Pancreas (tissue), 10 donors: ENCODE results near the gene NPHS1. TPM values are rescaled to one million over a fixed set of nuclear protein-coding genes. Genes with fewer than 3 reads are reported as not detected.

ENCODE experiments used
- ATAC-seq, 4 donors: fragments of 200-7000 bp; cut with Tn5 transposase; one replicate each; pipeline versions ENCODE4 v1.8.0 to v1.9.1; 2020; ENCODE audit warnings: mild to moderate bottlenecking in 4 of 4, moderate library complexity in 4 of 4
- DNase-seq, 6 donors: peaks; one replicate each; pipeline ENCODE4 v3.0.0-alpha.2; 2020
- FAIRE-seq: peaks from 2 replicates; lab custom pipeline; 2012; peaks lifted over from hg19 to GRCh38; lab: Jason Lieb, UNC
- H3K27ac ChIP-seq, 4 donors: fragments of 200-600 bp; sonication (generic); 1 replicate in 3 of 4; 2 replicates in 1 of 4; pipeline versions ENCODE4 v1.5.0 to v1.8.0; 2020
- H3K27me3 ChIP-seq, 4 donors: fragments of 200-600 bp; one replicate each; pipeline ENCODE4 v1.8.0; 2021
- H3K36me3 ChIP-seq, 3 donors: fragments of 200-600 bp; sonication (generic) in 1 of 3; one replicate each; pipeline versions ENCODE4 v1.5.0 to v1.8.0; 2020 to 2021
- H3K4me1 ChIP-seq, 3 donors: fragments of 200-600 bp; one replicate each; pipeline ENCODE4 v1.8.0; 2021
- H3K4me3 ChIP-seq, 4 donors: fragments of 200-600 bp; sonication (generic) in 2 of 4; one replicate each; pipeline versions ENCODE4 v1.5.0 to v1.8.0; 2020 to 2021
- H3K9me3 ChIP-seq, 4 donors: fragments of 200-600 bp; one replicate each; pipeline ENCODE4 v1.8.0; 2021
- WGBS, 2 donors: extraction: QIAGEN DNeasy Blood & Tissue Kit; methylation state at CpG; one replicate each; pipeline ENCODE4 v1.1.7; 2013; 5-methylcytosine and 5-hydroxymethylcytosine counted together
- intact Hi-C, 3 donors: fragments of 100-400 bp; cut with DNase I; formaldehyde crosslinking; loops; one replicate each; pipeline versions ENCODE4 v1.11.1 to v1.14.2; 2022
- polyA plus RNA-seq, 2 donors: library from polyadenylated mRNA; stranded (reverse); fragments of 200-250 nt; gene quantifications; one replicate each; pipeline ENCODE4 v1.2.3, GENCODE V29; 2013
- total RNA-seq, 6 donors: library from RNA; stranded (reverse); fragmentation: NEBNext Ultra II Directional in 4 of 6; extraction: Animal tissue kit (Norgen Biotek cat#: 25700) in 4 of 6; gene quantifications; one replicate each; pipeline versions ENCODE4 v1.2.1 to v1.2.4, GENCODE V29; 2021 to 2023
- TF ChIP-seq, protein P1 (sequence below), 4 donors: fragments of 200-600 bp; sonication (generic) in 3 of 4; IDR thresholded peaks; one replicate each; pipeline versions ENCODE4 v1.5.0 to v1.8.0; 2021; ENCODE audit warnings: antibody characterized with exemption in 4 of 4
- donor health status: healthy with polysubstance abuse.
- donor health status: DM: no; HTN: no; CAD: no; lungs with moderate emphysema.
- donor health status: DM: no; HTN: no; CAD: no.
- donor health status: control.
- donor health status: control.
- donor health status: Bipolar disorder and iron deficiency.
- donor health status: DM: yes; HTN: yes; CAD: no.
- donor health status: DM: no; HTN: no; CAD: no.
- donor health status: DM: no; HTN: no; CAD: no.
- donor health status: DM: yes; HTN: yes; CAD: no.

NPHS1 gene
- total and polyA plus RNA-seq, 8 donors, result 11.5 to 32.3 (median 16.5) TPM

- H3K4me3 ChIP-seq, result no peak overlapping the region
- WGBS, 2 donors, result 52 to 56% methylated on average over 23 to 24 of the region's 24 CpGs
- no peaks in the 10 kb centered on the region for H3K27me3 ChIP-seq
- FAIRE-seq (no peak), ATAC-seq (no peak), DNase-seq (peak in 1 of 6 donors; percentile 58)
- peaks cover 0 to 5% (median 0%) of the 10 kb centered on the region in 3 donors for H3K36me3 ChIP-seq
- intact Hi-C loops, result no loop called here
- H3K4me1 ChIP-seq, result peaks cover 6 to 11% (median 9%) of the 10 kb centered on the region in 3 donors
- no peak overlapping the region for H3K27ac ChIP-seq
- H3K9me3 ChIP-seq, result no peaks in the 10 kb centered on the region
- TF ChIP-seq, protein P1, sequence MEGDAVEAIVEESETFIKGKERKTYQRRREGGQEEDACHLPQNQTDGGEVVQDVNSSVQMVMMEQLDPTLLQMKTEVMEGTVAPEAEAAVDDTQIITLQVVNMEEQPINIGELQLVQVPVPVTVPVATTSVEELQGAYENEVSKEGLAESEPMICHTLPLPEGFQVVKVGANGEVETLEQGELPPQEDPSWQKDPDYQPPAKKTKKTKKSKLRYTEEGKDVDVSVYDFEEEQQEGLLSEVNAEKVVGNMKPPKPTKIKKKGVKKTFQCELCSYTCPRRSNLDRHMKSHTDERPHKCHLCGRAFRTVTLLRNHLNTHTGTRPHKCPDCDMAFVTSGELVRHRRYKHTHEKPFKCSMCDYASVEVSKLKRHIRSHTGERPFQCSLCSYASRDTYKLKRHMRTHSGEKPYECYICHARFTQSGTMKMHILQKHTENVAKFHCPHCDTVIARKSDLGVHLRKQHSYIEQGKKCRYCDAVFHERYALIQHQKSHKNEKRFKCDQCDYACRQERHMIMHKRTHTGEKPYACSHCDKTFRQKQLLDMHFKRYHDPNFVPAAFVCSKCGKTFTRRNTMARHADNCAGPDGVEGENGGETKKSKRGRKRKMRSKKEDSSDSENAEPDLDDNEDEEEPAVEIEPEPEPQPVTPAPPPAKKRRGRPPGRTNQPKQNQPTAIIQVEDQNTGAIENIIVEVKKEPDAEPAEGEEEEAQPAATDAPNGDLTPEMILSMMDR (IDR thresholded peaks at IDR 0.05), result no peak
Measured at GRCh38 chr19:35860436-35860817, 8.1 kb upstream of the NPHS1 start.

DNA sequence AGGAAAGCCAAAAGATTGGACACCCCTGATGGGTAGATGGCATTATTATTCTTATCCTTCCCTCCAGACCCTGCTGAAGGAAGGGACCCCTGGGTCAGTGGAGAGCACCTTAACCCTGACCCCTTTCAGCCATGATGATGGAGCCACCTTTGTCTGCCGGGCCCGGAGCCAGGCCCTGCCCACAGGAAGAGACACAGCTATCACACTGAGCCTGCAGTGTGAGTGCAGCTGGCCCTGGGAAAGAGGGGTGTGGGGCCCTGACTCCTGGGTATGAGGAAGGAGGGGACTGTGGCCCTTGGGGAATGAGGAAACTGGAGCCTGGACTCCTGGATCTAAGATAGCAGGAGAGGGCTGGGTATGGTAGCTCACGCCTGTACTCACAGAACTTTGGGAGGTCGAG is 7.1 kb upstream of the NPHS1 start:
- TF ChIP-seq, protein P1 (IDR thresholded peaks at IDR 0.05), result no peak
- Histone ChIP-seq H3K4me3 (no peak overlapping the region), H3K4me1 (peaks cover 6 to 18% (median 17%) of the 10 kb centered on the region in 3 donors), H3K36me3 (peaks cover 0 to 5% (median 0%) of the 10 kb centered on the region in 3 donors), H3K27ac (no peak overlapping the region), H3K9me3 (no peaks in the 10 kb centered on the region), H3K27me3 (no peaks in the 10 kb centered on the region)
- intact Hi-C loops, result no loop called here
- DNase-seq, result peak in 4 of 6 donors; percentile 42 to 60 (median 50)
- WGBS, 2 donors, result 39 to 46% methylated on average over 4 of the region's 4 CpGs
- peak in 1 of 4 donors; percentile 12 for ATAC-seq
- FAIRE-seq, result no peak

DNA sequence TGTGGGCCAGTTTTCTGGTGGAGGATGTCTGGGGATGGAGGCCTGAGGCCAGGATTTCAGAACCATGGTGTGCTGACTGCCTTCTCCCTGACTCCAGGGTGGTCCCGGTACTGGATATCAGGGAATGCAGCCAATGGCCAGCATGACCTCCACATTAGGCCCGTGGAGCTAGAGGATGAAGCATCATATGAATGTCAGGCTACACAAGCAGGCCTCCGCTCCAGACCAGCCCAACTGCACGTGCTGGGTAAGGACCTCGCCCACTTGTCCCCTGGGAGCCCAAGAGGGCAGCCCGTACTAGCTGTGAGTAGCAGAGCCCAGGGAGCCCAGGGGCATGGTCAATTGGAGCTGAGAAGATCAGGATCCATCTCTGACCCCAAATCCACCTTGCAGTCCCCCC is 6.0 kb upstream of the NPHS1 start:
- FAIRE-seq (no peak), DNase-seq (peak in 2 of 6 donors; percentile 24 to 65), ATAC-seq (no peak)
- intact Hi-C loops, result no loop called here
- WGBS, 2 donors, result 61 to 62% methylated on average over 6 of the region's 6 CpGs
- Histone ChIP-seq H3K27ac (no peak overlapping the region), H3K9me3 (no peaks in the 10 kb centered on the region), H3K36me3 (peaks cover 0 to 4% (median 0%) of the 10 kb centered on the region in 3 donors), H3K4me3 (peak overlapping the region in 2 of 4 donors; percentile 61 to 70), H3K27me3 (no peaks in the 10 kb centered on the region), H3K4me1 (peaks cover 6 to 24% (median 24%) of the 10 kb centered on the region in 3 donors)
- TF ChIP-seq, protein P1 (IDR thresholded peaks at IDR 0.05), result no peak

DNA sequence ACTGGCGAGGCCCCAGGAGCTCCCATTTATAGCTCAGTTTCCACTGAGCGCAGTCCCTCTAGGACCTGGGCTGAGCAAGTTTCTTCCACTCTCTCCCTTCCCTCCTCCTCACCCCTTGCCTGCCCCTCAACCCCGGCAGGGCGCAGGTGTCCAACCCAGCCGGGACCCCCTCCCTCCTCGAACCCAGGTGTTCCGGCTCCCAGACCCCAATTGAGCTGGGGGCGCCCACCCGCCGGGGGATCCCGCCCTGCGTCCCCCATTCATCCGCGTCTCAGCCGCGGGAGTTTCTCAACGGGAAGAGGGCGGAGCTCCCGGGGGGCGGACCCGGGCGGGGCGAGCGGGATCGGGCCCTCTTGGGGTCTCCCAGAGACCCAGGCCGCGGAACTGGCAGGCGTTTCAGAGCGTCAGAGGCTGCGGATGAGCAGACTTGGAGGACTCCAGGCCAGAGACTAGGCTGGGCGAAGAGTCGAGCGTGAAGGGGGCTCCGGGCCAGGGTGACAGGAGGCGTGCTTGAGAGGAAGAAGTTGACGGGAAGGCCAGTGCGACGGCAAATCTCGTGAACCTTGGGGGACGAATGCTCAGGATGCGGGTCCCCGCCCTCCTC is 4.3 kb upstream of the NPHS1 start, which contains the start of gene KIRREL2:
Gene KIRREL2, plus strand, starts transcription at position 366 of the 604 bp plus-strand sequence. Its CDS starts 209 bp downstream, at position 575.
- 1 to 2% methylated on average over 32 to 42 of the region's 42 CpGs for WGBS, 2 donors
- FAIRE-seq (no peak), DNase-seq (peak; percentile 60 to 89 (median 76)), ATAC-seq (peak; percentile 47 to 68 (median 57))
- Histone ChIP-seq H3K4me3 (peak within 1 kb of the TSS; percentile 52 to 70 (median 63)), H3K27ac (peak within 1 kb of the TSS; percentile 70 to 87 (median 78)), H3K27me3 (no peaks in the 10 kb centered on the region), H3K36me3 (no peaks in the 10 kb centered on the region), H3K9me3 (no peaks in the 10 kb centered on the region), H3K4me1 (peaks cover 6 to 28% (median 24%) of the 10 kb centered on the region in 3 donors)
- intact Hi-C loops, result no loop called here
- TF ChIP-seq, protein P1 (IDR thresholded peaks at IDR 0.05), result no peak
